GM19324 (cell line): ENCODE measurements around the gene QKI.

ENCODE experiments used
- ATAC-seq: cut with Tn5 transposase; IDR thresholded peaks from one replicate; pipeline ENCODE4 v1.9.1; 2021; ENCODE audit warnings: mild to moderate bottlenecking, moderate library complexity; ENCODE audit not compliant: unreplicated experiment, low FRiP score

Gene QKI

DNA sequence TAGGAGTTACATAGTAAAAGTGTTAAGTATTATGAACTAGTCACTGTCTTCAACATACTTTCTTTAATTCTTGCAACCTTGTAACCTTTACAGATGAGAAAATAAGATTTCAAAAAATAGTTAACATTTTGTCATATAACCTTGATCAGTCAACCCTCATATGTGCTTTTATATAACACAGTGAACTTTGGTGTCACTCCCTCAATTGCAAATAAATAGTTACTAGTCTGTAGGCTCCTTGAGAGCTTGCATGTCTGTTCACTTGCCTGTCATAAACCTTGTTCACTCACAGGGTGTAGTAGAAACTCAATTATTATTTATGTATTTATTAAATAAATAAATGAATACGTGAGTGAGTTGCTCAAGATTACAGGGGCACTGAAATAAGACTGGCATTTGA is 107.5 kb downstream of the QKI start:
- no peak for ATAC-seq

DNA sequence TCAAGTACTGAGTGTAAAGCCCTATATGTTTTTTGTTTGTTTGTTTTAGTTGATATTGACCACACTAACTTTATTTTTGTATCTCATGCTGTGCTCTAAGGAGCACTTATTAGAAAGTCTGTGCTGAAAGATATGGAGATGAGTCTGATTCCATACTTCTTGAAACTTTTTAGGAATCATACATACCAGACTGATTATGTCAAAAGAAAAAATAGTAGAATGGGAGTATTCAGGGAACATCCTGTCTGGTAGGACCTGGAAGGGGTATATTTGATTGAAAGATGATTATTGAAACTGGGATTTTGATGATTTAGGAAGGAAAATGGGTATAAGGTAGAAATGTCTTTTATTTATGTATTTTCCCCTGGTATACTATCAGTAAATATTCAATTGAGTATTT is 111.4 kb downstream of the QKI start:
- ATAC-seq, result no peak

DNA sequence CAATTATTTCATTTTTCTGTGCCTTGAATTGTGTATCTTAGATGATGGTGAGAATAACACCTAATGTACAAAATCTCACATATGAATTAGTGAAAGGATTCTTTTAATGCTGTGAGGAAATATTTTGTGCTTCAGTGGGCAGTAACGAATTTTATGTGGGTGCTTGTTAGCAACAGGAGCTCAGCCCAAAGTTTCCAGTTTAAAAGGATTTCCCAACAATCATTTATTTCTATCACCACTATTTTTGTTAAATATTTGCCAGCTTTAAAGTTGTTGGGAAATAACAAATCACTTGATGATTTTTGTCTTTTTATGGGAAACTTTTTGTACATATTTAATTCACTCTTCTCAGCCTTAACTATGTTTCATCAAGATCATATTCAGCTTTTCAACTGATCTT is 111.8 kb downstream of the QKI start:
- ATAC-seq, result no peak

DNA sequence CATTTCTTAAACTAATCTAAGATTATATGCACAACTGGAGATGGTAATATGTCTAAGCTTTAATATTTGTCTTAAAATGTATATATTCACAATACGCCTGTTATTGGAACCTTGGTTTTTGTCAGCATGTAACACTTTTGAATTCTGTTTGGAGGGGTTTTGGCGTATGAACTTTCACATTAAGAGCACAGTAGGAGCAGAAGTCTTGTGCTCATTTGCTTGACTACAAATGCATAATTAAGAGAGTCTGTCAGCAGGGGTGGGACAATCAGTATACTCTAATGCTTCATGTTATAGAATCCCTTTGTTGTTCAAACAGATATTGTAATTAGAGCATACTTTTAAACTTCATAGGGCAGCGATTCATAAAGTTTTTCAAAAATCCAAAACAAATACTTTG is 112.8 kb downstream of the QKI start:
- no peak for ATAC-seq

DNA sequence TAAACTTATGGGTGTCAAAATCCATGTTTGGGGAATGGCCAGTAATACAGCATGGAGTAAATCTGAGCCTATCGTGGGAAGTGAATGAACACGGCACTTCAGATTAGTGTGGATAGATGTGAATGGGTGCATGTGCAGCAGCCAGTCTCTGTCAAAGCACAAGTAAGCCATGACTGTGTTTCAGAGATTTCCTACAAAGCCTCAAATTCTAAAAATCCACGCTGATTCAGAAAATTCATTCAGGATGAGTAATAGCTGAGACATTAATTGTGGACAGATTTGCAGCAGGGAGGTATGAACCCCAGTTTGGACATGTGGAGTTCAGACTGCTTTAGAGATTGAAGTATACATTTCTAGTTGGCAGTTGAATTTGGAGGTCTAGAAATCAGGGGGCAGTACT is 115.1 kb downstream of the QKI start:
- ATAC-seq, result no peak

DNA sequence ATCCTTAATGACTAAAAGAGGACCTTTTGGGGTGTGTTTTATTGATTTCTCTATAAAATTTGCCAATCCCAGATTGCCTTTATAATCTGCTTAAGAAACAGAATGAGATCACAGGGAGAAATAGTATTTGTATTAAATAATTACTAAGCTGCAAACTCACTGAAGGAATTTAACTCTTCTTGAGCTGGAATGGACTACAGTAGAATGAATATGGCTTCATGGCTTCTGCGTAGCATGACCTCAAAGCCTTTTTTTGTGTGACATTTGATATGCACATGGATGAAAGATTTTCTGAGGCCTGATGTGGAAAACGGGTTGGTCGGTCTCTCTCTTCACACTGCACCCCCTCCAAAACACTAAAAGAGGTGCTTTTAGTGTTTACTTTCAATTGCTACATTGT is 115.9 kb downstream of the QKI start:
- no peak for ATAC-seq

DNA sequence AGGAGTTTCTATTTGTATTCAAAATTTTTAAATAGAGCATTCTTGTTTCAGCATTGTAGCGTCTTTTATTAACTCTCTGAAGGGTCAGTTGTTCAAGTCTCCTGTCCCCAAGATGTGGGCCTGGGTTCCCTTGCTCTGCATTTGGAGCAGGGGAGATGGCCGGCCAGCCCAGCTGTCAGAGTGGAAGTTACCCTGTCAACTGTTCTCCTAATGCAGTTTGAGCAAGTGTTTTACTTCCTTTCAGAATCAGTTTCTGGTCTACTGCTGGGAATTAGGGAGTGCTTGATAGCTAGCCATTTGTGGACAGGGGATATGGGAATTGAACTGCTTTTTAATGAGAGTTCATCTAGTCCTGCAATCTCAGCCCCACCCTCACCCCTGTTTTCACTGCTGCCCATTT is 116.6 kb downstream of the QKI start:
- ATAC-seq, result no peak

DNA sequence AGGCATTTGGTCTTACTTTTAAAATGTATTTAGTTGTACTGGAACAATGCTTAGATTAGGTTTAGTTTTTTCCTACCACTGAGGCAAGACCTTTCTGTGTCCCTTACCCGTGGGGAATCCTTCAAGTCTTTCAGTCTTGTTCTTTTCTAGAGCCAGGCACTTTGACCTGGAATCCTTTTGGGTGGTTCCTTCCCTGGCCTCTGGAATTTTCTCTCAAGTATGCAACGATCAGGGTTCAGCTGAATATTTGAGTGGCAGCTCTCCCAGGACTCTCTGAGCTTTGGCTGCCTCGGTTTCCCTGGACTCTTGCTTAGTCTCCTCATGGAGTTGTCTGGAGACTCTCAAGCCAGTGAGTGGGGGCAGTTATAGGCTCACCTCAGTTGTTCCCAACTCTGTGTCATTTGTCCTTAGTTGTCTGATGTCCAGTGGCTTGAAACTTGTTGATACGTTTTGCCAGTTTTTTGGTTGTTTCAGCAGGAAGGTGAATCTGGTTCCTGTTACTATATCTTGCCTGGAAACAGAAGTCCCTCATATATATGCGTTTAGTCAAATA is 118.1 kb downstream of the QKI start:
- no peak for ATAC-seq

DNA sequence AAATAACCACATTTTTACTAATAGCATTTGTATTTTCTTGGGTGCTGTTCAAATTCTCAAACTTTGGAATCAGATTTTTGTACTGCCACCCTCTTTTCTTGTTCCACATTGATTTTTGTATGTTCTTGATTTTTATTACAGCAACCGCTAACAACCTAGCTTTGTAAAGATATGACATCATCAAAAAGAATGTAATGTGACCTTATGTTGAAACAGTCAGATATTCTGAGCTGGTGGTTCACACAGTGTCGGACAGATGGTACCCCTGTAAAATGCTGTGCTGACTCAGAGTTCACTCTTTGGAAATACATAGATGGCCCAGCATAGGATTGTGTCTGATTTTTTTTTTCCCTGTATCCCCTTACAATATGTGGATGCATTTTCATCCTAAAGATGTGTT is 118.9 kb downstream of the QKI start:
- no peak for ATAC-seq

DNA sequence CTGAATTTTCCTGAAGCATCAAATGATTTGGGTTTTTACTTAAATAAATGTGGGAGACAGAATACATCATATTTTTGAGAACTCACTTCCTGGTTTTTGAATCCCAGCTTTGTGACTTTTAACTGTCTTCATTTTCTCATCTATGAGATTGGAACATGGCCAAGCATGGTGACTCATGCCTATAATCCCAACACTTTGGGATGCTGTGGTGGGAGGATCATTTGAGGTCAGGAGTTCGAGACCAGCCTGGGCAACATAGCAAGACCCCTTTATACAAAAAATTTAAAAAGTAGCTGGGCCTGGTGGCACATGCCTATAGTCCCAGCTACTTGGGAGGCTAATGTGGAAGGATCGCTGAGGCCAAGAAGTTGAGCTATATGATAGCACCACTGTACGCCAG is 122.3 kb downstream of the QKI start:
- ATAC-seq, result no peak

DNA sequence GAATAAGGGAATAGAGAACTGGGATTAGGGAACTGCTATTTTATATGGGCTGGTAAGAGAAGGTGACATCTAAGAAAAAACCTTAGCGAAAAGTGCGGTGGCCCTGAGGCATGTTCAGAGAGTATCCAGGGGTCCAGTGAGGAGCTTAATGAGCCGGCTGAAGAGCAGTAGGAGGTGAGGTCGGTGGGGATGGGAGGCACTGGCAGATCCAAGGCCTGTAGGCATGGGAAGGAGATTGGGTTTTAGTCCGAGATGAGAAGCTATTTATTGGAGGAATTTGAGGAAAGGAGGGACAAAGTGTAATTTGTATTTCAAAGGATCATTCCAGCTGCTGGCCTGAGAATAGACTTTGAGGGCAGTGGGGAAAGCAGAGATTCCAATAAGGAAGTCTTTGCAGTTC is 123.8 kb downstream of the QKI start:
- no peak for ATAC-seq

DNA sequence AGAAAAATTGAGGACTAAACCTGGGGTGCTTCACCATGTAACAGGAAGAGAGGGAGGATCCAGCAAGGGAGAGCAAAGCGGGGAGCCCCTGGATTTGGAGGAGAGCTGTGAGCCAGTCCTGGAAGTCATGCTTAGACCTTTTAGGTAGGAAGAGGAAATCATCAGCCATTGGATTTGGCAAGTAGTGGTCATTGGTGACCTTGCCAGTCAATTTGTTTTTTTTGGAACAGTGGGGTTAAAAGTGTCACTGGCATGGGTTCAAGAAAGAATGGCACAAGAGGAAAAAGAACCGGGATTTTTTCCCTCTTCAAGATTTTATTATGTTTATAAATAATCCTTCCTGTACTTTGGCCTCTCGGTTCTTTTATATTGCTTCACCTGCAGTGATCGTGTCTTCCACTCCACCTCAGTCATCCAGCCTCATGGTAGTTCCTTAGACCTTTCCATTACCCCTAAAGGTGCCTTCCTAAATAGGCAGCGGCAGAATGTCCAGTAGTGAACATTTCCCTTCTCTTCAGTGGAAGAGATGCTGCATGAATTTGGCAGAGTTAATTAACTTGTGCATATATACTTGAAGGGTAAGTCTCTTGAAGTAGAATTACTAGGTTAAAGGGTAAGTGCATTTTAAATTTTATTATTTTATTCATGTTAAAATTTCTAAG is 124.7 kb downstream of the QKI start:
- ATAC-seq, result no peak

DNA sequence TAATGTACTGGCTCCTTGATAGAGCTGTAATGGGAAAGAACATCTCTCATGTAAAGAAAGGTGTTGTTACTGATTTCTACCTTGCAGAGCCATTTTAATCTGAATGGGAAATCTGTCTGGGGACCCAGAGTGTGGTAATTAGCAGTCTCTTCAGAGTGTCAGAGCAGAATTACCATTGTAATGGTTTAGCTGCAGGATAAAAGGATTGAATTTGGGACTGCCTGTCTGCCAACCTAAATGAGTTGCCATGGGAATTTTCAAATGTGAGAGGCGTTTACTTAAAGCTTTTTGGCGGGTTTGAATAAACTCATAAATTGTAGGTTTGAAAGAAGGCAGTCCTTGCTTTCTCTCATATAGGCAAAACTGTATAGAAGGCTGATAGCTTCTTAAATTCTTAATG is 128.8 kb downstream of the QKI start:
- ATAC-seq, result no peak

DNA sequence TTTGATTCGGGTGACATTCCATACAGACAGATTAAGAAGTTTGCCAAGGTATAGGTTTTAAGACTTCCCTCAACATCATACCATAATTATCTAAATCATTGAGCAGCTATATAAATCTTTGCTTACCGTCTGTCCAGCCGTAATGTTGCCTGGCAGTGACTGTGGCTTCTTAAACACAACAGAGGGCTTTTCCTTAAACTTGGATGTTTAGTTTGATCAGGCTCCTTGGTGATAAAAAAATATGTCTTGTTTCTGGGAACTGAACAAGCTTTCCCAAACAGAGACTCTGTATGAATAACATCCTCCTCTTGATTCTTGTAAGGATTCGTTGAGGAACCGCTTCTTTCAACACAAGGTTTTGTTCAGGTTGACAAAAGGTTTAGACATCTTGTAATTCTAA is 130.9 kb downstream of the QKI start:
- ATAC-seq, result no peak

DNA sequence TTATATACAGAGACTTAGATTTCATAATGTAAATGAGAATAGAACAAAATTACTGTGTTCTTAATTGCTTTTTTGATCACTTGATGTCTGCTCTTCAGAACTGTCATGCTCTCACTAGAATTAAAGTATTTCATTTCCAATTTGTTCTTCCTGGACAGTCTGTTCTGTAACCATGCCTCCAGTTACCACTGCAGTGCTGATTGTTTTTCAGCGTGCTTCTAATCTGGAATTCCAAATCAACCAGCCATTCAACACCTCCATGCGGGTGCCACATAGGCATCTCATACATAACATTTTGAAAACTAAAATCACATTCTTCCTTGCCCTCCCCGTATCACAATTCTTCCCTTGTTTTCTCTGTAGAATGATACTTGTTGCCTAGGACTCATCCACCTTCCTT is 132.8 kb downstream of the QKI start:
- no peak for ATAC-seq

DNA sequence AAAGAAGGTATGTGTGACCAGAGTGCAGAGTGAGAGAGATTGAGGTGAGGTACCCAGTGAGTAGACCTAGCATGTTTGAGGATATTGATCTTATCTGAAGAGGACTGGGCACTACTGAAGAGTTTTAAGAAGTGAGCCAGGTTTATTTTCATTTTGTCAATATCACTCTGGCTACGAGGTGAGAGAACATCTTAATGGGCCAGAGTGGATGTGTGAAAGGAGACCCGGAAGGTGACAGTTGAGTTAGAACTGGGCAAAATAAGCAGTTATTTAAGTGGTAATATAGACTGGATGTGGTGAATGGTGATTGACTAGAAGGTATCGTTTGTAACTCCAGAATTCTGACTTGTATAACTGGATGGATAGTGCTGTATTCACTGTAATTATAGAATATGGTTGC is 134.1 kb downstream of the QKI start:
- ATAC-seq, result no peak

DNA sequence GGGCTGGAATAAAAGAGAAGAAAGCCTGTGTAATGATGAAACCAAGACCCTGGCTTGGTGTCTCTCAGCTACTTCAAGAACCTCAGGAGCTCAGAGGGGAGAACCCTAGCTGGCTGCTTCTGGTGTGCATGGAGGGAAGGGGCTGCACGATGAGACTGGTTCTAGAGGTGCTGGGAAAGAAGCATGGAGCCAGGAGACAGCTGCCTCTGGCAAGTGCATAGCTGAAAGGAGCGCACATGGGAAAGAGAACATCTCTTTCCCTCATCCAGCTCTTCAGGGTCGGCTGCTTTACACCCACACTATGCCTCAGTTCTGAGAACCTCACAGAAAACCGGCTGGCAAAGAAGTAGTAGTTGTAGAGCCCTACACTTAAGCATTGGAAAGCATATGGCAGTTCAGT is 139.5 kb downstream of the QKI start:
- ATAC-seq, result no peak

DNA sequence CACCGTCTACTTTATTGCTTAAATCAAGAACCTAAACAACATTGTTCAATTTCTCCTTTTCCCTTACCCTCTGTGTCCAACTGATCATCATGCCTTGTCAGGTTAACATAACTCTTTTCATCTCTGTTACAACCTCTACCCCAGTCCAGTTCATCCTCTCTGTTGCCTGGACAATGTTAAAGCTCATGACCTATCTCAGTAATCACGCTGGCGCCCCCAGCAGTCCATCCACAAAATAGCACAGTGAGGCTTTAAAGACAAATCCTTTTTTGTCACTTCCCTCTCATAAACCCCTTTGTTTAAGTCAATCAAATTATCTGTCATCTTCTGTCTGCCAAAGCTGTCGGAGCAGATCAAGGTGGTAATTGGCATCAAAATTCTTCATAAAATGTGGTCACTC is 140.1 kb downstream of the QKI start:
- no peak for ATAC-seq

DNA sequence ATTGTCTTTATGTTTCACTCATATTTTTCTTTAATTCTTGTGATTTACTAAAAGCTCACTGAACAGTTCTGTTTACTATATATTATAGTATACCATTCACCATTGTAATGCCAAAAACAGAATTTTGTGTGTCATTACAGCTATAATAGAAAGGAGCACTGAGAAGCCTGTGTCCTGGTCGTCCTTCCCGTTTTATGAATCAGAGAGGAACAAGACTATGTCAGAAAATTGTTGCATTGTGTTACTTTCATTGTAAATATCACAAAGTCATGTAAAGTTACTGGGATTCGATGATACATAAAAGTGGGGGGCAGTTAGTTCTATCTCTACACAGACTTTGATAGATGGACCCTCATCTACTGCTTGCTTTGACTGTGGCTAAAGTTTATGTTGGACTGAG is 145.1 kb downstream of the QKI start:
- ATAC-seq, result no peak

DNA sequence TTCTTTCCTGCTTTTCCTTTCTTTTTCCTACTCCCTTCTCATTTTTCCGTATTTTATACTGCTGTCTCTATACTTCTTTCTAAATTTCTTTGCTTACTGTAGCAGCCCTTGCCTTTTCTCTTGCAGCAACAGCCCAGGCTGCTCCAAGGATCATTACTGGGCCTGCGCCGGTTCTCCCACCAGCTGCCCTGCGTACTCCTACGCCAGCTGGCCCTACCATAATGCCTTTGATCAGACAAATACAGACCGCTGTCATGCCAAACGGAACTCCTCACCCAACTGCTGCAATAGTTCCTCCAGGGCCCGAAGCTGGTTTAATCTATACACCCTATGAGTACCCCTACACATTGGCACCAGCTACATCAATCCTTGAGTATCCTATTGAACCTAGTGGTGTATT is 148.8 kb downstream of the QKI start:
- ATAC-seq, result no peak

DNA sequence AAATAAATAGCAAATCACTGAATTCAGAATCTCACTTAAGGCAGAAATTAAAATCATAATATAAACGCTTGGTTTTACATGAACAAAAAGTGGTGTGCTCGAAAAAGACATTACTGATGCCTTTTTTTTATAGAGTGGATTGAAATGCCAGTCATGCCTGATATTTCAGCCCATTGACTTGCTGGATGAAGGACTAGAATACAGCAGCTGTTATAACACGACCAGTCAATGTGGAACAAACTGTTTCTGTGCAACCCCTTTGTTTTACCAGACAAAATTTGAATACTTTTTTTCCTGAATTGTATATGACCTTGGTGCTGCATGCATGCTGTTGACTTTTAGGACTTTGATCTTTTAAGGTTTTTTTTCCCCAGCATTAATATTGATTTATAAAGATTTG is 150.0 kb downstream of the QKI start:
- no peak for ATAC-seq

DNA sequence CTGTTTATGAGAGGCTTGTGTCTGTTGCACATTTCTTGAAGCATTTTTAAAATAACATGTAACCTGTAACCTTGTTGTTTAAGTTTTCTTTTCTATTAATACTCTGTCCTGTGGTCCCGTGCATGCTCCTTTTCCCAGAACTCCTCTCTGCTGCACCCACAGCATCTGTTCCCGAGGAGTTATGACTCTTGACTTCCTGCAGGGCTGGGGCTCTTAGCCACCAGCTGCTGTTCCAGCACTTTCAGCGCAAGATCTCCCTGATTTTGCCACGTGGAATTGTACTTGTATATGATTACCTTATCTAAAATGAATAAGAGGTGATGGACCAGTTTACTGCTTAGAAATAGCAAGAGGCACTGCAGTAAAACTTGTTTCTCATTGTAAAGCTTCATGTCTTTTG is 150.6 kb downstream of the QKI start:
- no peak for ATAC-seq

DNA sequence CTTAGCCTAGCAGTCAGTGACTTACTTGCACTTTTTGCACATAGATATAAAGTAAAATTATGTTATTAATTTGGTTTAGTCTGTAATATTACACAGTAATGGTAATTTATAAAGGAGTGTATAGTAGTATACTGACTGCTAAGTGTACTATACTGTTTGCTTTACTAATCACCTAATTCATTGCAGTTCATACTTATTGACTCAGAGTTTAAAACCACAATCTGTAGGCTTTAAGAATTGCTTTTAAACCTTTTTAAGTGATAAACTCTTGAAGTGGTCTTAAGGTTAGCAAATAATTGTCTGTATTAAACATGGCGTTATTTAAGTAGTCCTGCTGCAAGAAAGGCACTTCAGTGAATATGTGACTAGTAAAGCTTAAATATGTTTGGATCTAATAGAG is 151.5 kb downstream of the QKI start:
- no peak for ATAC-seq
